Inferior parietal cortex (tissue), 1 donor: ENCODE data around the gene PIGB.
"Not testable (repeated sequence)": the region's sequence is repeated elsewhere in the genome, so short reads cannot be mapped to it uniquely, and the experiment has no call there.

Experiments used
- DNase-seq: peaks from one replicate; pipeline ENCODE4 v3.0.0-alpha.2; 2016; ENCODE audit errors: extremely low spot score

Gene PIGB

DNA sequence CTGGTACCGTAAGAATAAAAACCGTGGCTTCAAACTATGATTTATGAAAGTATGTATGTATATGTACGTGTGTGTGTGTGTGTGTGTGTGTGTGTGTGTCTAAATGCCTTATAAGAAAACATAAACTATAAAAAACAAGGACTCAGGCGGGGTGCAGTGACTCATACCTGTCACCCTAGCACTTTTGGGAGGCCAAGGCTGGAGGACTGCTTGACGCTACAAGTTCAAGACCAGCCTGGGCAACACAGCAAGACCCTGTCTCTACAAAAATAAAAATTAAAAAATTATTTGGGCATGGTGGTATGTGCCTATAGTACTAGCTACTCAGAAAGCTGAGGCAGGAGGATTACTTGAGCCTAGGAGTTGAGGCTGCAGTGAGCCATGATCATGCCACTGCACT is 60.1 kb downstream of the PIGB start:
- DNase-seq = no peak

DNA sequence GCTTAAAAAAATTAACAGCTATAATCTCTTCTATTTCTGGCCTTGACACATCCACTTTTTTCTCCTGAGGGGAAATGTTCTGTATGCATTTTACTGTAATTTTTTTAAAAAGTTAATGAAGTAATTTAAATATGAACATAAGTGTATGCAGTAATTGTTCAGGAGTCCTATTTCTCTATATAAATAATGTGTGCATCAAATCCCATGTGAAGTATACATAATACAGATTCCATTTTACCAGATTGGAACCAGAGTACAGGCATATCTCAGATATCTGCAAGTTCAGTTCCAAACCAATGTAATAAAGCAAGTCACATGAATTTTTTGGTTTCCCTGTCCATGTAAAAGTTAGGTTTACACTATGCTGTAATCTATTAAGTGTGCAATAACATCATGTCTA is 62.6 kb downstream of the PIGB start:
- no peak for DNase-seq

DNA sequence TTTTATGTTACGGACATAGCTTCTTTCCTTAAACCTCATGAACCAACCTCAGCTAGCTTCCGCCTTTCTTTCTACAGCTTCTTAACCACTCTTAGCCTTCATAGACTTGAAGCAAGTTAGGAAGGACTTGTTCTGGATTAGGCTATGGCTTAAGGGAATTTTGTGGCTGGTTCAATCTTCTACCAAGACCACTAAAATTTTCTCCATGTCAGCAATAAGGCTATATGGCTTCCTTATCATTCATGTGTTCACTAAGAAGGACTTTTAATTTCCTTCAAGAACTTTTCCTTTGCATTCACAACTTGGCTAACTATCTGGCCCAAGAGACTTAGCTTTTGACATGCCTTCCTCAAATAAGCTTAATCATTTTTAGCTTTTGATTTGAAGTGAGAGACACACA is 64.7 kb downstream of the PIGB start:
- no peak for DNase-seq

DNA sequence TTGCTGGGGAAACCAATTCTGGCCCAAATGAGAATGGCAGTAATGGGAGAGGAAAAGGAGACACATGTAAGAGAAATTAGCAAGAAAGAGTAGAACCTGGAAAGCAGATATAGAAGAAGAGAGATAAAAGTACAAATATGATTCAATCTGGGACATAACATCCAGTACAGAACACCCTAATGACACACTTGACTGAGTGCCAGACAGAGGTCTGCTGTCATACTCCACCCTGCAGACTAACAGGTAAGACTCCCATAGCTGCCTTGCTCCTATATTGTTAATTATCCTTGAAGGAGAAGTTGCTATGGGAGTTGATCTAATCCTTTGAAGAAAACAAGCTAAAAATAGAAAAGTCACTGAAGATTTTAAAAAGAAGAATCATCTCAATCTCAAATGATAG is 68.0 kb downstream of the PIGB start:
- DNase-seq = no peak

DNA sequence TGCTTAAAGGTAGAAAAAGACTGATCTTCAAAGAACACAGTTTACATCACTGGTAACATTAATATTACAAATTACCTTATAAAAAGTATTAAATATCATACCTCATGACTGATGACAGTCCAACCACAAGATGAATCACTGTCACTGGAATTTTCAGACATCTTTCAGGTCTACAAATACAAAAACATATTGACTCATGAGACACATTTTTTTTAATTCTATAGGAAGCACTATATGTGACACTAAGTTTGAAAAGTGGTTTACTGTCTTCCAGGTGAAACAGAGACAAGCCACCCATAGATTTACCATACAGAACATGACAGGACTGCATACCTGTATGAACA is 70.2 kb downstream of the PIGB start:
- no peak for DNase-seq

DNA sequence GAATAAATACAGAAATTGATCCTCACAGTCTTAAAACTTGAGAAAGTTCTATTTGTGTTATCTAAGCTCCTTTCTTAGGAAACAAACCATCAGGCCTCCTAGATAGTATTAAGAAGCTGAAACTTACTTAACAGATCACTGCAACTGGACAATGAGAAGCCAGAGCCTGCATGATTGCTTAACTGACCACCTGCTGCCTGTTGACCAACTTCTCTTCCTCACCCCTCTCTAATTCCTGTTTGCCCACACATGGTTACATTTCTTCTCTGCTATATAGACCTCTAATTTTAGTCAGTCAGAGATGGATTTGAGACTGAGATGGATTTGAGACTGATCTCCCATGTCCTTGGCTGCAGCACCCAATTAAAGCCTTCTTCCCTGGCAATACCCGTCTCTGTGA is 75.7 kb downstream of the PIGB start:
- no peak for DNase-seq

DNA sequence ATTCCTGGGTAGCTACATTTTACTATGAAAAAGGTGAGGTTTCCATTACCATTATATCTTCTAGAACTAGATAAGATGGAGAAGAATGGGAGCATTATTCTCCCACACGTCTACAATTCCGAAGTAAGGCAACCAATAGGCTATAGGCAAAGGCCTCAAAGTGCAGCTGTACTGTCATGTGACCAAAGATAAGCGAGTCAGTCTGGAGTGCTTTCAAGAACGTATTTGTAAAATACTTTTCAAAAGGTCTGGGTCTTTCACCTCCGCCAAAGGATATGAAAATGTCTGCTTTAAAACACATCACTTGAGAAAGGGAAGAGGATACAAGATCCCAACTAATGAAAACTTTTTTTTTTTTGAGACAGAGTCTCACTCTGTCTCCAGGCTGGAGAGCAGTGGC is 79.2 kb downstream of the PIGB start:
- no peak for DNase-seq

DNA sequence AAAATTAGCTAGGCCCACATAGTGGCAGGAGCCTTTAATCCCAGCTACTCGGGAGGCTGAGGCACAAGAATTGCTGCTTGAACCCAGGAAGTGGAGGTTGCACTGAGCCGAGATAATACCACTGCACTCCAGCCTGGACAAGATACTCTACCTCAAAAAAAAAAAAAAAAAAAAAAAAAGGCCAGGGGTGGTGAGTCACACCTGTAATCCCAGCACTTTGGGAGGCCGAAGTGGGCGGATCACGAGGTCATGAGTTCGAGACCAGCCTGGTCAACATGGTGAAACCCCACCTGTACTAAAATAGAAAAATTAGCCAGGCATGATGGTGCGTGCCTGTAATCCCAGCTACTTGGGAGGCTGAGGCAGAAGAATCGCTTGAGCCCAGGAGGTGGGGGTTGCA is 81.0 kb downstream of the PIGB start:
- not testable (repeated sequence) for DNase-seq

DNA sequence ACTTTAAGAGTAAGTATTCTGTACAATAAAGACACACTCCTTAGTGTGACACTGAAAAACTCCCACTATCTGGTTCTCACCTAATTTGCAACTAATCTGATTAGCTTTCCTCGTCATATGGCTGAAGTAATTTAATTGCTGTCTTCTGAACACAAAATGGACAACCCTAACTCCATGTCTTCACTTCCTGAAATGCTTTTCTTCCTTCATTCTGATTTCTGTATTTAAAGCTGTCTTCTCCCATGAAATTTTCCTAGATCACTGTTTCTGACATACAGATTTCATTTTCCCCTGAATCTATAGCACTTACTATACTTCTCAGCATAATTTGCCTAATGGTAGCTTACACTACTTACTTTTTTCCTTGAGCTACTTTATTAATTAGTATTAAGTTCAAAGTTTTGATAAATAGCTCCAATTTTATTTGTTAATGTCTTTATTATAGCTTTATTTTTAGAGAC is 82.8 kb downstream of the PIGB start:
- DNase-seq = no peak

DNA sequence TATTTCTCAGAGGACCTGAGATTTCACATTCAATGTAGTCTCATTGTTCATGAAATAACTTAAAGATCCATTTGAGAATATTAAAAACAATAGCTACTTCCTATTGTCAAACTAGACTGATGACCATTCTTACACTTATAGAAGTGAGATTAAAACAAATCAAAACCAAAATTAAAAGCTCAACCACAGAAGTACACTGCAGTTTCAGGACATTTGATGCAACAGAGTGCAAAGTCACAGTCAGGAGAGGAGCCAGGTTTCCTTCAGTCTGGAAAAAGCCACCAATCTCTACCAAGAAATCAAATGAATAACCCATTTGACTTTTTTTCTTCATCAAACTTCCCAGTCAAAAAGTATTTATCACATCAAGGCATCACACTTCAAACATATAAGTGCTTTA is 83.7 kb downstream of the PIGB start:
- DNase-seq = no peak

DNA sequence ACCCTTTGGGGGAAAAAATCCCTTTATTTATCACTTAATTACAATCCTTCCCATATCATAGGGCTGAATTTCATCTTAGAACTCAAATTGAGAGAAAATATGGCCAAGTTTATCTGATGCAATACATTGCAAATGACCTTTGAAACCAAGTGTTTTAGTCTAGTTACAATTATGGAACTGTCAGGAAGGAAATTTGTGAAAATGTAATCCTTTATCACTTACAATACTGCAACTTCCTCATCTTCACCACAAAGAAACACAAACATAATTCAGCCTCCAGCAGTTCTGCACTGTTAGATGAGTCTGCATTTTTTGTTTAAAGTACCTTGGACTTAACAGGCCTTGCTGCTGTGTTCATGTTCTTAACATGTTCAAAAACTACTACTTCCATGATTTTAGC is 84.5 kb downstream of the PIGB start:
- DNase-seq = no peak
